Measurements from ENCODE around the gene ATP6V0D1. TPM values are rescaled to one million over a fixed set of nuclear protein-coding genes. Genes with fewer than 3 reads are reported as not detected.

ATP6V0D1 gene
- total and polyA plus RNA-seq, 2 of the 4 experiments (the other 2 are of a cell fraction), result 112 to 124 TPM

- Histone ChIP-seq H3K9me3 (ENCODE audit: control insufficient read depth, insufficient read depth, low read length) (no peaks in the 10 kb centered on the region), H2BK120ac (ENCODE audit: low read depth, low read length) (no peak overlapping the region), H3K79me1 (ENCODE audit: low read depth in 1 of 2, low read length in 2 of 2) (peaks cover 28 to 87% of the 10 kb centered on the region in 2 experiments), H3K14ac (replicated peaks; ENCODE audit: low read depth, low read length) (no peak overlapping the region), H3K23ac (ENCODE audit: low read depth, low read length) (no peak overlapping the region), H2BK15ac (ENCODE audit: low read depth, low read length) (no peak overlapping the region), H3K56ac (ENCODE audit: extremely low read depth, insufficient read depth, low read length) (no peak overlapping the region), H3K9ac (ENCODE audit: low read depth, low read length) (no peak overlapping the region), H3K4ac (ENCODE audit: low read depth, low read length) (no peak overlapping the region), H3K4me1 (ENCODE audit: control insufficient read depth, insufficient read depth, low read length) (peaks cover 2% of the 10 kb centered on the region; the same call in 1 of the 2 replicates), H3K9me1 (ENCODE audit: insufficient read depth, low read length) (peaks cover 22% of the 10 kb centered on the region), H4K91ac (ENCODE audit: insufficient read depth, low read depth, low read length) (no peak overlapping the region), H3K36me3 (ENCODE audit: control insufficient read depth, insufficient read depth, low read length) (peaks cover 2% of the 10 kb centered on the region; the same call in 1 of the 2 replicates), H4K5ac (ENCODE audit: low read depth, low read length) (no peak overlapping the region), H4K8ac (ENCODE audit: low read depth in 2 of 2, low read length in 2 of 2) (no peak overlapping the region), H2AK9ac (replicated peaks; ENCODE audit: low read depth, low read length, poor library complexity) (no peak overlapping the region), H2BK5ac (ENCODE audit: low read depth, low read length, poor library complexity, severe bottlenecking) (no peak overlapping the region), H3K4me3 (ENCODE audit: insufficient read depth, low read depth, low read length) (no peak overlapping the region), H3K27me3 (ENCODE audit: control insufficient read depth, insufficient read depth, low read length) (no peaks in the 10 kb centered on the region), H2AFZ (replicated peaks; ENCODE audit: low read length, poor library complexity) (no peak overlapping the region), H4K20me1 (ENCODE audit: insufficient read depth, low read length) (peaks cover 89% of the 10 kb centered on the region), H2AK5ac (ENCODE audit: low read depth, low read length) (no peak overlapping the region), H2BK20ac (ENCODE audit: low read depth, low read length) (no peak overlapping the region), H3K18ac (ENCODE audit: low read depth, low read length) (no peak overlapping the region), H3K27ac (ENCODE audit: insufficient read depth, low read length) (no peak overlapping the region), H3K4me2 (ENCODE audit: low read depth, low read length) (no peak overlapping the region)
- in situ Hi-C loops (cut with MboI; ENCODE audit: low sequenced_read_pairs) (no loop called here), intact Hi-C loops (cut with micrococcal nuclease) (no loop called here), dilution Hi-C loops (cut with HindIII; ENCODE audit: low sequenced_read_pairs, unreplicated experiment) (no loop called here)
- no peak for DNase-seq
- CTCF ChIA-PET, result no interaction called here
- TF ChIP-seq CEBPB (IDR thresholded peaks at IDR 0.05; ENCODE audit: low read depth, low read length), result no peak
- TF ChIP-seq SMC3 (IDR thresholded peaks at IDR 0.05; ENCODE audit: low read depth, low read length), result no peak
- no peak for TF ChIP-seq MXI1 (IDR thresholded peaks at IDR 0.05; ENCODE audit: borderline replicate concordance, low read depth, low read length)
- no peak for TF ChIP-seq MAFK (IDR thresholded peaks at IDR 0.05; ENCODE audit: low read depth, low read length)
- no TSS peak for BruUV-seq (replicated peaks)
- POLR2A ChIA-PET (ENCODE audit: unreplicated experiment), result no interaction called here
- ATAC-seq (ENCODE audit: low read depth), result no peak
- 80% methylated on average over 1 of the region's 6 CpGs; no CpG with 5 or more reads in 1 of the 2 experiments for WGBS, 2 experiments (ENCODE audit: extremely low coverage in 2 of 2, insufficient read length in 1 of 2)
Observed at GRCh38 chr16:67471758-67472384, 9.1 kb downstream of the ATP6V0D1 start.
